K562 (cell line): ENCODE measurements around the gene C3AR1. TPM values are rescaled to one million over a fixed set of nuclear protein-coding genes. Genes with fewer than 3 reads are reported as not detected.

Experiments used
- ATAC-seq: fragments of 200-7000 bp; cut with Tn5 transposase; 3 replicates; pipeline ENCODE4 v1.9.1; 2020; ENCODE audit warnings: moderate library complexity
- BruUV-seq: library from RNA; stranded (reverse); fragments of 400-500 nt; replicated peaks from 2 replicates; lab custom pipeline; 2021; lab: Mats Ljungman, UMichigan
- CTCF ChIA-PET: fragments of 300-600 bp; formaldehyde crosslinking; extraction: SDS; loops from one replicate; lab custom pipeline; 2021; ENCODE audit warnings: low intra/inter-chr PET ratio; lab: Yijun Ruan, JAX
- POLR2A ChIA-PET: fragments of 300-600, 350-650 bp; sonication (Branson Sonifier 250); formaldehyde crosslinking; extraction: SDS; loops from one replicate; lab custom pipeline; 2021; ENCODE audit warnings: antibody characterized with exemption, inconsistent platforms; lab: Yijun Ruan, JAX
- DNase-seq, 4 experiments: peaks; one replicate each; pipeline versions ENCODE4 v3.0.0 to v3.0.0-alpha.2; 2011 to 2018; ENCODE audit warnings: low spot score in 3 of 4, mixed read lengths in 3 of 4; ENCODE audit errors: extremely low read depth in 1 of 4
- FAIRE-seq: peaks from 2 replicates; lab custom pipeline; 2011; peaks lifted over from hg19 to GRCh38; lab: Jason Lieb, UNC
- H2AFZ ChIP-seq: 2 replicates; pipeline ENCODE4 v1.6.0; 2011; ENCODE audit warnings: low read depth, low read length, control low read depth, inconsistent platforms
- H3K27ac ChIP-seq: fragments of 200-600 bp; 3 replicates; pipeline ENCODE4 v1.8.0; 2011; ENCODE audit warnings: low read depth, mild to moderate bottlenecking, control low read depth, inconsistent platforms, low read length, moderate library complexity, mixed read lengths; ENCODE audit errors: extremely low read depth
- H3K27me3 ChIP-seq, 2 experiments: fragments of 300-600 bp in 1 of 2; 2 replicates in 1 of 2; 3 replicates in 1 of 2; pipeline versions ENCODE4 v1.6.0 to v1.8.0; 2011; ENCODE audit warnings: inconsistent platforms in 2 of 2, low read length in 2 of 2, mild to moderate bottlenecking in 1 of 2, mixed read lengths in 1 of 2, moderate library complexity in 1 of 2; ENCODE audit not compliant: control insufficient read depth in 2 of 2, insufficient read depth in 2 of 2
- H3K36me3 ChIP-seq: fragments of 300-600 bp; 3 replicates; pipeline ENCODE4 v1.8.0; 2011; ENCODE audit warnings: mild to moderate bottlenecking, low read length, inconsistent platforms; ENCODE audit not compliant: control insufficient read depth, insufficient read depth
- H3K4me1 ChIP-seq, 2 experiments: fragments of 200-600 bp in 1 of 2; replicated peaks in 1 of 2; 2 replicates in 1 of 2; 3 replicates in 1 of 2; pipeline versions ENCODE4 v1.5.1 to v1.8.0; 2011; ENCODE audit warnings: inconsistent platforms in 2 of 2, low read length in 2 of 2, mild to moderate bottlenecking in 1 of 2, mixed read lengths in 1 of 2, moderate library complexity in 1 of 2; ENCODE audit not compliant: control insufficient read depth in 2 of 2, insufficient read depth in 2 of 2
- H3K4me2 ChIP-seq: 2 replicates; pipeline ENCODE4 v1.6.1; 2011; ENCODE audit warnings: low read length, control low read depth, inconsistent platforms, mixed read lengths; ENCODE audit not compliant: insufficient read depth
- H3K4me3 ChIP-seq: fragments of 200-600 bp; sonication (generic), shearing (Covaris generic); 2 replicates; pipeline ENCODE4 v1.5.1; 2016; ENCODE audit warnings: control low read depth, inconsistent platforms
- H3K79me2 ChIP-seq: fragments of 200-600 bp; 3 replicates; pipeline ENCODE4 v1.8.0; 2011; ENCODE audit warnings: low read length, inconsistent platforms; ENCODE audit not compliant: control insufficient read depth, insufficient read depth
- H3K9ac ChIP-seq, 2 experiments: 2 replicates each; pipeline versions ENCODE4 v1.6.0 to v1.6.1; 2011; ENCODE audit warnings: low read depth in 2 of 2, low read length in 2 of 2, control low read depth in 1 of 2, inconsistent platforms in 1 of 2, mild to moderate bottlenecking in 1 of 2, mixed read lengths in 1 of 2; ENCODE audit not compliant: insufficient read depth in 1 of 2
- H3K9me1 ChIP-seq: one replicate; pipeline ENCODE4 v1.6.0; 2011; ENCODE audit warnings: inconsistent platforms, mild to moderate bottlenecking, low read length, moderate library complexity; ENCODE audit not compliant: control insufficient read depth, insufficient read depth
- H3K9me3 ChIP-seq: replicated peaks from 2 replicates; pipeline ENCODE4 v1.5.1; 2011; ENCODE audit warnings: low read depth, low read length, inconsistent platforms; ENCODE audit not compliant: control insufficient read depth, insufficient read depth
- H4K20me1 ChIP-seq: replicated peaks from 2 replicates; pipeline ENCODE4 v1.6.1; 2011; ENCODE audit warnings: low read length, inconsistent platforms, mixed read lengths; ENCODE audit not compliant: control insufficient read depth, insufficient read depth
- ARHGAP35 ChIP-seq: fragments of 450-650 bp; IDR thresholded peaks from 2 replicates; pipeline ENCODE4 v1.6.1; 2018; ENCODE audit not compliant: partially characterized antibody
- MCM5 ChIP-seq: fragments of 450-650 bp; IDR thresholded peaks from 2 replicates; pipeline ENCODE4 v1.6.1; 2016; ENCODE audit warnings: low read depth
- PHF8 ChIP-seq: fragments of 200-600 bp; sonication (generic); IDR thresholded peaks from 2 replicates; pipeline ENCODE4 v1.6.1; 2012; ENCODE audit warnings: mixed run types, mild to moderate bottlenecking, inconsistent platforms, low read length, moderate library complexity, borderline replicate concordance
- SMARCA4 ChIP-seq: fragments of 450-650 bp; IDR thresholded peaks from 2 replicates; pipeline ENCODE4 v1.6.1; 2016
- SREBF1 ChIP-seq: fragments of 150-350 bp; IDR thresholded peaks from 2 replicates; pipeline ENCODE4 v1.6.1; 2014; ENCODE audit warnings: antibody characterized with exemption, low read depth, low read length, borderline replicate concordance
- TCF3 ChIP-seq: sonication (generic); formaldehyde crosslinking; IDR thresholded peaks from 2 replicates; pipeline ENCODE4 v1.4.0; 2020; ENCODE audit warnings: mild to moderate bottlenecking, missing genetic modification reagents
- ZNF12 ChIP-seq: sonication (generic); formaldehyde crosslinking; IDR thresholded peaks from 2 replicates; pipeline ENCODE4 v1.4.0; 2020; ENCODE audit warnings: mild to moderate bottlenecking, missing genetic modification reagents
- ZNF146 ChIP-seq: IDR thresholded peaks from one replicate; pipeline ENCODE4 v1.6.1; 2018; ENCODE audit warnings: missing compliant biosample characterization; ENCODE audit not compliant: unreplicated experiment
- ZNF551 ChIP-seq: fragments of 250-450 bp; sonication (Bioruptor Pico); IDR thresholded peaks from 2 replicates; pipeline ENCODE4 v1.5.0; 2021; ENCODE audit warnings: mild to moderate bottlenecking, moderate library complexity
- ZNF75A ChIP-seq: fragments of 450-650 bp; formaldehyde crosslinking; IDR thresholded peaks from 2 replicates; pipeline ENCODE4 v1.4.0; 2020; ENCODE audit warnings: mild to moderate bottlenecking
- ZNF79 ChIP-seq: fragments of 250-450 bp; sonication (Bioruptor Pico); IDR thresholded peaks from 2 replicates; pipeline ENCODE4 v1.4.0; 2020; ENCODE audit warnings: low read depth, mild to moderate bottlenecking, moderate library complexity
- WGBS: fragments of 100-300 bp; shearing (Covaris generic); methylation state at CpG from one replicate; pipeline ENCODE4 v1.1.6; 2016; ENCODE audit warnings: low coverage, mixed read lengths; ENCODE audit not compliant: insufficient coverage; ENCODE audit errors: missing lambda C conversion rate; 5-methylcytosine and 5-hydroxymethylcytosine counted together
- in situ Hi-C: fragments of 300-500 bp; cut with MboI; formaldehyde crosslinking; loops from 4 replicates; pipeline ENCODE4 v1.15.0; 2018; ENCODE audit warnings: inconsistent platforms, mixed read lengths
- intact Hi-C: fragments of 100-400 bp; cut with micrococcal nuclease; formaldehyde crosslinking; loops from 2 replicates; pipeline ENCODE4 v1.14.2; 2022
- polyA plus RNA-seq, 8 experiments: library from polyadenylated mRNA; depleted of rRNA in 4 of 8; stranded (reverse) in 5 of 8; unstranded in 3 of 8; fragments of >200 nt; fragmentation: Nextera tagmentation in 2 of 8; fragmentation: Illumina TruSeq in 1 of 8; extraction: Ambion mirVana in 2 of 8; extraction: Trizol in 1 of 8; gene quantifications; 2 replicates each; pipeline versions ENCODE4 v1.2.1 to v1.2.3, GENCODE V29; 2011 to 2014; ENCODE audit warnings: inconsistent platforms in 1 of 8, missing spikeins in 1 of 8
- total RNA-seq, 7 experiments: library from RNA; depleted of rRNA in 6 of 7; stranded (reverse); fragments of >200 nt in 6 of 7; fragmentation: Illumina TruSeq in 2 of 7; extraction: Trizol in 2 of 7; gene quantifications; 2 replicates each; pipeline versions ENCODE4 v1.2.1 to v1.2.3, GENCODE V29; 2011 to 2021; ENCODE audit warnings: low replicate concordance in 1 of 7
- TF ChIP-seq, protein P1 (sequence below): fragments of 250-450 bp; sonication (Bioruptor Pico); IDR thresholded peaks from 2 replicates; pipeline ENCODE4 v1.5.1; 2021; ENCODE audit warnings: mild to moderate bottlenecking

The C3AR1 gene
- total and polyA plus RNA-seq, 9 of the 15 experiments (the other 6 are each of a cell fraction or from before 2014, with no cell fraction given), result 2.2 to 12.9 (median 5.3) TPM

DNA sequence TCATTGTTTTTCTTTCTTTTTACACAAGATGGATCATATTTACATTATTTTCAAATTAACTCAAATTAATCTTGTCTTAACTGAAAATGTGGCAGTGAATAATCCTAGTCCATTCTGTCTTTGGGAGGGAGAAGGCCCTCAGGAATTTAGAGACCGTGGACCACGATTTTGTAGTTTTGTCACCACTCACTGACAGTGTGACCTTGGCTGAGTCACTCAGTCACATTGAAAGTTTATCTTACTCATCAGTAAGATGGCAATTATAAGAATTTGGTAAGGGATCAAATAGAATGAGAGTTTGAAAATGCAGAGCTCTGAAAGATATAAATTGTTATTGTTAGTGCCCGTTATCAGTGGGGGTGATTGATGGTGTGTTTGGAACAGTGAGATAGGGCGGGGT lies 17.3 kb downstream of the C3AR1 start (continued):
- TF ChIP-seq SMARCA4, result no peak
- TF ChIP-seq, protein P1, sequence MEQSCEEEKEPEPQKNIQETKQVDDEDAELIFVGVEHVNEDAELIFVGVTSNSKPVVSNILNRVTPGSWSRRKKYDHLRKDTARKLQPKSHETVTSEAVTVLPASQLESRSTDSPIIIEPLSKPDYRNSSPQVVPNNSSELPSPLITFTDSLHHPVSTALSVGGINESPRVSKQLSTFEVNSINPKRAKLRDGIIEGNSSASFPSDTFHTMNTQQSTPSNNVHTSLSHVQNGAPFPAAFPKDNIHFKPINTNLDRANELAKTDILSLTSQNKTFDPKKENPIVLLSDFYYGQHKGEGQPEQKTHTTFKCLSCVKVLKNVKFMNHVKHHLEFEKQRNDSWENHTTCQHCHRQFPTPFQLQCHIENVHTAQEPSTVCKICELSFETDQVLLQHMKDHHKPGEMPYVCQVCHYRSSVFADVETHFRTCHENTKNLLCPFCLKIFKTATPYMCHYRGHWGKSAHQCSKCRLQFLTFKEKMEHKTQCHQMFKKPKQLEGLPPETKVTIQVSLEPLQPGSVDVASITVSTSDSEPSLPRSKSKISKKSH (CRISPR knock-in tag), result no peak
- TF ChIP-seq, all 486 proteins: peak for 0

DNA sequence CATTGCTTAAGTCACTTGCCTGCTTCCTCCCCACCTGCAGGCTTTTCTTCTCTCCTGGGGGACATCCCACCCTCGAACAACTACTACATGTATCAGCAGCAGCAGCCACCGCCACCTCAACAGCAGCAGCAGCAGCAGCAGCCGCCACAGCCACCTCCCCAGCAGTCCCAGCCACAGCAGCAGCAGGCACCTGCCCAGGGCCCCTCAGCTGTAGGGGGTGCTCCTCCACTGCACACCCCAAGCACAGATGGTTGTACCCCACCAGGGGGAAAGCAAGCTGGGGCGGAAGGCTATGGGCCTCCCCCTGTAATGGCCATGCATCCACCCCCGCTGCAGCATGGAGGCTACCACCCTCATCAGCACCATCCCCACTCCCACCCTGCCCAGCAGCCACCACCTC lies 18.3 kb downstream of the C3AR1 start:
- no peak for FAIRE-seq
- Histone ChIP-seq H3K27me3 (no peaks in the 10 kb centered on the region), H3K9ac (no peak overlapping the region), H3K4me2 (no peak overlapping the region), H3K4me3 (no peak overlapping the region), H2AFZ (no peak overlapping the region), H3K9me1 (no peaks in the 10 kb centered on the region), H3K36me3 (peaks cover 46% of the 10 kb centered on the region), H4K20me1 (no peaks in the 10 kb centered on the region), H3K9me3 (no peaks in the 10 kb centered on the region), H3K27ac (no peak overlapping the region), H3K79me2 (no peaks in the 10 kb centered on the region), H3K4me1 (peaks cover 9% of the 10 kb centered on the region in 2 experiments; a peak in 4 of 5 replicates)
- TF ChIP-seq ZNF146 (CRISPR knock-in tag) (no peak), MCM5 (no peak), ZNF551 (no peak), SREBF1 (no peak), ZNF79 (CRISPR knock-in tag) (no peak), ZNF12 (no peak), ZNF75A (no peak), PHF8 (no peak), ARHGAP35 (no peak), TCF3 (CRISPR knock-in tag) (no peak)
- in situ Hi-C loops (loop anchor here (5.0 kb wide), 1 partner anchor 34 kb away; the partner anchor contains the start of gene NECAP1), intact Hi-C loops (loop anchor here (2.0 kb wide), 1 partner anchor 31 kb away; no protein-coding TSS in a partner anchor)
- BruUV-seq, result no TSS peak
- 77% methylated on average over 3 of the region's 5 CpGs for WGBS
- ChIA-PET CTCF (no interaction called here), POLR2A (no interaction called here)
- no peak for DNase-seq
- no peak for ATAC-seq
